Activated CD4-positive, alpha-beta T cell treated with anti-CD3 and anti-CD28 coated beads, Interleukin-2, amount 50 U/mL, for 16 hours (primary cell): Measurements from ENCODE around the gene HCFC1R1.
A peak's percentile ranks its signal among the peaks of the same experiment; 100 is the strongest.
"Not testable (repeated sequence)": the region's sequence is repeated elsewhere in the genome, so short reads cannot be mapped to it uniquely, and the experiment has no call there.

Source experiments
- DNase-seq: peaks from one replicate; pipeline ENCODE4 v3.0.0-alpha.2; 2020

HCFC1R1 gene

DNA sequence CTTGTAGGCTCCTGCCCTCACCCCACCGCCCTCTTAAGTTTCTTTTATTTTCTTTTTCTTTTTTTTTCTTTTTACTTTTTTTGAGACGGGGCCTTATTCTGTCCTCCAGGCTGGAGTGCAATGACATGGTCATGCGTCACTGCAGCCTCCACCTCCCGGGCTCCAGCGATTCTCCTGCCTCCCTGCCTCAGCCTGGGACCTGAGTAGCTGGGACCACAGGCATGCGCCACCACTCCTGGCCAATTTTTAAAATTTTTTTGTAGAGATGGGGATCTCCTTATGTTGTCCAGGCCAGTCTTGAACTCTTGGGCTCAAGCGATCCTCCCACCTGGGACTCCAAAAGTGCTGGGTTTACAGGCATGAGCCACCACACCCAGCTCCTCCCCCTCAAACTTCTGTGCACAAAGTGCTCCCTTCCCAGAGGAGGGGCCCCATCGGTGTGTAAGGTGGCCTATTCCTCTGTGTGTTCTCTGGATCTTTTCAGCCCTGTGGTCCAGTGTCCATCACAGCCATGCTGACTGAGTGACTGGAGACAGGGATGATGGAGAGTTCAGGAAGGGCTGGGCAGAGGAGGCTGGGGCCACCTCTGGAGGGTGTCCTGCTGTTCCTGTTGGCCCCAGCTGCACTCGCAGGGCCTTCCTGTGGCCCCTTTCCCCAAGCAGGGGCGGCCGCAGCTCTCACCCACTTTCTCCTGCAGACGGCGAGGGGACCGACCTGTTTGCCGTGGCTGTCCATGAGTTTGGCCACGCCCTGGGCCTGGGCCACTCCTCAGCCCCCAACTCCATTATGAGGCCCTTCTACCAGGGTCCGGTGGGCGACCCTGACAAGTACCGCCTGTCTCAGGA lies 32.8 kb upstream of the HCFC1R1 start:
- DNase-seq, result no peak

DNA sequence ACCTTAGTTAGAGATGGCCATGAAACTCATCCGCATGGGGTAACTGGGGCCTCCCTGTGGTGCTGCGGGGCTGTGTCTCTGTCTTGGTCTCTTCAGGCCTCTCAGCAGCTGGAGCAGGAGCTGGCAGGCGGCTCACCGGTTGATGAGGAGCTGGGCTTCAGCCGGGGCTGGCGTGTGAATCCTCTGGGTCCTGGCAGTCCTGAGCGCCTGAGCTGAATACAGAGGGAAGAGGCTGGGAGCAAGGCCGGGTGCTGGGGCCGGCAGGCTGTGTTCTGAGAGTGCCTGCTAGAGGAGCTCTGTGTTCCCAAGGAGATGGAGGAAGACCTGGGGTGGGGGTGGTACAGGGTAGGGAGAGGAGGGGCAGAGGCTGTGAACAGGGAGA lies 32.0 kb upstream of the HCFC1R1 start:
- DNase-seq, result not testable (repeated sequence)

DNA sequence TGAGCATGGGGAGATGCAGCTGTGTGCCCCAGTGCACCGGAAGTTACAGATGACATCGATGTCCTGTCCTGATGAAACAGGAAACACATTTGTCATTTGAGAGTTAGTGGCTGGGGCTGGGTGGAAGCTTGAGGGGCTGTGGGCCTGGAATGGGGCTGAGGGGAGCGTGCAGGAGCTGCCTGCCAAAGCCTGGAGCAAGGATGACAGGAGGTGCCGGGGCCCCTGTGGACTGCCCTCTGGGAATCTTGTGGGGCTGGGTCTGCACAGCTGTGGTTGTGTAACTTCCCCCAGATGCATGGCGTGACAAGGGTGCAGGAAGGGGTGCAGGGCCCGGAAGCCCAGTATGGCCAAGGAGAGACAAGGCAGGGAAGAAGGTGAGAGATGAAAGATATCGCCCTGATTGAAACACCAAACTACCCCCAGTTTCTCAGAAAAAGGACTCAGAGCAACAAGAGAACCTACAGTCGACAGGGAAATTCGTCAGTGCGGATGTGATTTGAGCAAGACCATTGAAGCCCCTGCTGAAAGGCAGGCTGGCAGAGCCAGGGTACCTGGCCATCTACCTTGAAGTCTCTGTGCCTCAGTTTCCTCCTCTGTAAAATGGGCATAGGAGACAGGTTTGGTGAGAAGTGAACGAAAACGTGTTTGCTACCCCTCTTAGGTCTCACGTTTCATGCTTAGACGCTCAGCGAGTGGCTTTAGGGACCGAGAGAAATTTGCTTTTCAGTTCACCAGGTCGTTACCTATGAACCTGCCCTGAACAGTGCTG lies 31.4 kb upstream of the HCFC1R1 start:
- DNase-seq, result peak; percentile 83

DNA sequence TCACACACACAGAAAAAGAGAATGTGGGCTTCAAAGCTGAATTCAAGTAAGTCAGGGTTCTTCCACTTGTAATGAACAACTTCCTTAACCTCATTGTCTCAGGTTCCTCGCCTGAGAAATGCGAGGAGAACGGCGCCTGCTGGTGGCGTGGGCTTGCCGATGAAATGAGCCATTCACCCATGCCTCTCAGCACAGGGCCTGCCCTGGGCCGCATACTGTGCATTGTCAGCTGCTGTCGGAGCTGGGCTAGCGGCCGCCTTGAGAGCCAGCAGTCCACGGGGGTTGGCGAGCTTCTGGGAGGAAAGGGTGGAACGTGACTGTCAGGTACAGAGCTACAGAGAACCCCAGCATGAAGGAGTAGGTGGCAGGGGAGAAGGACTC lies 29.6 kb upstream of the HCFC1R1 start:
- DNase-seq, result not testable (repeated sequence)

DNA sequence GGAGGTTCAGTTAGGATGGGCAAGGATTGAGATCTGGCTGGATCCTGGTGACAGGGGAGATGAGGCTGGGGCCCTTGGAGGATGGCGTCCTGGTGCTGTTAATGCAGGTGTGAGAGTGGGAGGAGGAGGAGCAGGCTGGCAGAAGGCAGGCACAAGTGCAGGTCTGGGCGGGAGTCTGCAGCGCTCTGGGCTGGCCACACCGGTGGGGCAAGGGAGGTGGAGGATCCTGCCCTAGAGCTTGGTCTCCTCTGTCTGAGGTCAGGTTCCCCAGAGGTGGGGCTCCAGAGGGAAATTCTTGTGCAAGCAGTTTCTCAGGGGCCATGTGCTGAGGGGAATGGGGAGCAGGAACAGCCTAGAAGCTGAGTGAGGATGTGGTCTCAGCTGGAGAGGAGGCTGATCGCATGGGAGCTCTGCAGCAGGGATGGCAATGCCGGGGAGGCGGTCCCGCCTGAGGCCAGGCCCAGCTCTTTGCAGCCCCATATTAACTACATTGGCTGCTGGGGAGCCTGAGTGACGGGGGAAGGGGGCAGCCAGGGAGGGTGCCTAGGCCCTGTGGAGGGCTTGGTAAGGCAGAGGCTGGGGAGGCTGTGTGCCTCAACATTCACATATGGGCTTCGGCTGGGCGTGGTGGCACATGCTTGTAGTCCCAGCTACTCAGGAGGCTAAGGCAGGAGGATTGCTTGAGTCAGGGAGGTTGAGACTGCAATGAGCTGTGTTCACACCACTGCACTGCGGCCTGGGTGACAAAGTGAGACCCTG lies 29.0 kb upstream of the HCFC1R1 start:
- DNase-seq, result not testable (repeated sequence)

- DNase-seq, result no peak
Observed at GRCh38 chr16:3051494-3051893, 27.8 kb upstream of the HCFC1R1 start.

DNA sequence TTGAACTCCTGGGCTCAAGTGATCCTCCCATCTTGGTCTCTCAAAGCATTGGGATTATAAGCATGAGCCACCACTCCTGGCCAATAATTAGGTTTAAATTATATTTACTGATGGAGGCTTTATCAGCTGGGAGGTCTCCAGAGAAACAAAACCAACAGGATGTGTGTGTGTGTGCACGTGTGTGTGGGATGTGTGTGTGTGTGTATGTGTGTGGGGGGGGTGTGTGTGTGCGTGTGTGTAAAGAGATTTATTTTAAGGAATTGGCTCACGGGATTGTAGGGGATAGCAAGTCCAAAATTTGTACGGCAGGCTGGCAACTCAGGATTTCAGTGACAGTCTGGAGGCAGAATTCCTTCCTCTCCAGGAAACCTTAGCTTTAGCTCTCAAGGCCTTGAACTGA lies 27.3 kb upstream of the HCFC1R1 start:
- no peak for DNase-seq

- DNase-seq, result no peak
Observed at GRCh38 chr16:3050487-3050886, 26.7 kb upstream of the HCFC1R1 start.

- no peak for DNase-seq
Observed at GRCh38 chr16:3049921-3050481, 26.3 kb upstream of the HCFC1R1 start.

DNA sequence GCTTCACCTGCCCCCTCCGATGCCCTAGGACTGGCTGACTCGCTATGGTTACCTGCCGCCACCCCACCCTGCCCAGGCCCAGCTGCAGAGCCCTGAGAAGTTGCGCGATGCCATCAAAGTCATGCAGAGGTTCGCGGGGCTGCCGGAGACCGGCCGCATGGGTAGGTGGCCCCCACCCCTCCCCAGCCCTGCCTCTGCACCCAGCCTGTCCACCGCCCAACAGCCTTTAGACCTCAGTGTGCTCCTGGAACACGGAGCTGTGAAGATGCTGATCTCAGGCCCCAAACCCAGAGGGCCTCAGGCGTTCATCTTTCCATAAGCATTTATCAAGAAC lies 23.6 kb upstream of the HCFC1R1 start:
- no peak for DNase-seq

DNA sequence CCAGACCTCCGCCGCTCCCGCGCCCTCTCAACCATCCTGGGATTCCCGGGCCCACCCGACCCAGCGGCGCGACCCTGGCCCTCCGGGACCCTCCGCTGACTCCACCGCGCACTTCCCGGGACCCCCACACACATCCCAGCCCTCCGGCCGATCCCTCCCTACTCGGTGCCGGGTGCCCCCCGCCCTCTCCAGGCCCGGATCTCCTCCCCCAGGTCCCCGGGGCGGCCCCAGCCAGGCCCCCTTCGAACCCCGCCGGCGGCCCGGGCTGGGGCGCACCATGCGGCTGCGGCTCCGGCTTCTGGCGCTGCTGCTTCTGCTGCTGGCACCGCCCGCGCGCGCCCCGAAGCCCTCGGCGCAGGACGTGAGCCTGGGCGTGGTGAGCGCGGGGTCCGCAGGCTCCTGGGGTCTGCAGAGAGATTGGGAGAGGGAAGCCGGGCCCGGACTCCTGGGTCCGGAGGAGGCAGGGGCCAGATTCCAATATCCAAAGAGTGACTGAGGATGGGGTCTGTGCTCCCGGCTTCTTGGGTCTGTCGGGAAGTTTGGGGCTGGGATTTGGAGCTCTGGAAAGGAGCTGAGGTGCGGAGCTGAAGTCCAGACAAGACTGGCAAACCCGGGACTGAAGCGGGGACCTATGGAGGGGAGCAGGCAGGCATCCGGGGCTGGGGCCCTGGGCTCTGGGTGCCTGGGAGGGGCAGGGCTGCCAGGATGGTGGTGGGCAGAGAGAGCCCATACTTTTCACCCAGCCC lies 23.1 kb upstream of the HCFC1R1 start:
- no peak for DNase-seq

DNA sequence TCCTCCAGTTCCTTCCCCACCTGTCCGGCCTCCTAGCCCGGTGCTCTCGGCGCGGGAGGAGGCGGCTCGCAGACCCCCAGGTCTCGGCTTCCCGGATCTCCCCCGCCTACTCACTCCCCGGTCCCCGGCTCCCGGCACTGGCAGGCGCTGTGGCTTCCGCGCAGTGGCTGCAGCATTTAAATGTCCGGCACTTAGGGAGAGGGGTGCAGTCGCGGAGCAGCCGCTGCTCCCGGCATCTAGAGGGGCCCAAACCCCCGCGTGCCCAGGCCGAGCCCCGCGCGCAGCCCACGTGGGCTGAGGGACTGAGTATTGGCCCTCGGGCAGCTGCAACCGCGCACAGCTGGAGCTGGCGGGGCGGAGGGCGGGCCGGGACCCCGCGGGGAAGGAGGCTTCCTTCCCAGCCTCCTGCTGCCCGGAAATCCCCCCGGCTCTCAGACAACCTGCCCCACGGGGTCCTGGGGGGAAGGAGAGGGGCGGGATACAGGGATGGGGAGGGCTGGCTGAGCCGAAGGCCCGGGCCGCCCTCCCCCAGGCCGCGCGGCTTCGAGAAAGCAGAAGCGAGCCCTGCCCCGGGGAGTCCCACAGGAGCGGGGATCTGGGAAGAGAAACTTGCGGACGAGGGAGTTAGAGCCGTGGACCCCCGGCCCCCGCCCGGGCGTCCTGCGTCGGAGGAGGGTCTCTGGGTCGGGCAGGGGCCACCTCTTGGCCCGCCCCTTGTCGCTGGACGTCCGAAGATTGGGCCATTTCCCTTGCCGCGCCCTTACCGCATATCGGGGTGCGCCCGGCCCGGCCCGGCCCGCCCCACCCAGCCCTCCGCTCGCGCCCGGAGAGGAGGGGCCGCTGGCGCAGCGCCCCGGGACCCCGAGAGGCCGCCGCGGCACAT lies 22.3 kb upstream of the HCFC1R1 start, which contains the start of gene MMP25:
Gene MMP25 (plus strand): TSS at position 804 of the 883 bp plus-strand sequence. CDS start 357 bp downstream, outside the sequence.
- DNase-seq, result no peak

- no peak for DNase-seq
Observed at GRCh38 chr16:3044708-3045107, 21.0 kb upstream of the HCFC1R1 start.

- no peak for DNase-seq
Observed at GRCh38 chr16:3042376-3042775, 18.6 kb upstream of the HCFC1R1 start.

- no peak for DNase-seq
Observed at GRCh38 chr16:3038896-3039295, 15.2 kb upstream of the HCFC1R1 start.

GRCh38 chr16:3038256-3038655 lies 14.5 kb upstream of the HCFC1R1 start:
- no peak for DNase-seq

- no peak for DNase-seq
Observed at GRCh38 chr16:3036726-3037315, 13.1 kb upstream of the HCFC1R1 start, which contains the start of gene BICDL2. BICDL2 (minus strand) TSS chr16:3036944; CDS start chr16:3035496, 1,448 bp downstream.

DNA sequence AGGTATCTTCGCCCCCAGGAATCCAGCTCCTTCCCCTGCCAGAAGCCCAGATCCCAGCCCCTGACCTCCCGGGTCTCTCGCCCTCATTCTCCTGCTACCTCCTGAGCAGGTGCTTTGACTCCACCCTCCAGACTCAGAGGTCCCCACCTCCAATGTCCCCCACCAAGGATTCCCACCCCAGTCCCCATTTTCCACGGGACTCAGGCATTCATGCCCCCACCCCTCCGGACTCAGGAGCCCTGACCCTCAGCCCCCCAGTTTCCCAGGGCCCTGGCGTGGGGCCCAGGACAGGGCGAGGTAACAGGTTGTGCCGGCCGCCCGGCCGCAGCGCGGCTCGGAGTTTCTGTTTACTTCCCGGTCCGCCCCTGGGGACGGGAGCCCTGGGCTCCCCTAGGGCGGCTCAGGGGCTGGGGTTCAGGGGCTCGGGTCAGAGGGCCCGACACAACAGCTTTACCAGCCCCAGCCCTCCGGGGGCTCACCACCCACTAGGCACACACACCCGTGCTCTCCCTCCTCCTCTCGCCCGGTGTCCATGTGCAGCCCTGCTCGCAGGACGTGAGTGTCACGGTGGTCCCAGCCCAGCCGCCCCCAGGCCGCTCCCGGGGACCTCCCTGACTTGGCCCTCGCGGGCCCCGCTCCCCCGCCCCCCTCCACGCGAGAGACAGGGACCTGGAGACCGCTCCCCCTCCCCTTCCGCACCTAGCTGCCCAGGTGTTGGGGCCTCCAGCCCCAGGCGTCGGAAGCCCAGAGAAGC lies 12.4 kb upstream of the HCFC1R1 start:
- DNase-seq, result no peak

GRCh38 chr16:3035289-3035971 lies 11.7 kb upstream of the HCFC1R1 start:
- no peak for DNase-seq
